ENCODE results near the gene KCNMB4.

Gene KCNMB4

GRCh38 chr12:70467918-70468733, 102.0 kb downstream of the KCNMB4 start:
- no peak overlapping the region for H3K4me3 ChIP-seq (ENCODE audit: low read length)
- no peak for DNase-seq (ENCODE audit: low read depth)
- TF ChIP-seq CTCF (IDR thresholded peaks at IDR 0.05; ENCODE audit: insufficient read depth, low read depth, low read length, missing control alignments) = no peak

GRCh38 chr12:70468741-70469140, 102.7 kb downstream of the KCNMB4 start:
- no peak for TF ChIP-seq CTCF (IDR thresholded peaks at IDR 0.05; ENCODE audit: insufficient read depth, low read depth, low read length, missing control alignments)
- no peak for DNase-seq (ENCODE audit: low read depth)
- no peak overlapping the region for H3K4me3 ChIP-seq (ENCODE audit: low read length)

- TF ChIP-seq CTCF (IDR thresholded peaks at IDR 0.05; ENCODE audit: insufficient read depth, low read depth, low read length, missing control alignments) = no peak
- DNase-seq (ENCODE audit: low read depth) = no peak
- no peak overlapping the region for H3K4me3 ChIP-seq (ENCODE audit: low read length)
Measured at GRCh38 chr12:70469221-70469820, 103.2 kb downstream of the KCNMB4 start.

GRCh38 chr12:70482764-70483163, 116.7 kb downstream of the KCNMB4 start:
- peak; percentile 39 for DNase-seq (ENCODE audit: low read depth)
- H3K4me3 ChIP-seq (ENCODE audit: low read length) = no peak overlapping the region
- no peak for TF ChIP-seq CTCF (IDR thresholded peaks at IDR 0.05; ENCODE audit: insufficient read depth, low read depth, low read length, missing control alignments)

Data from epithelial cell of esophagus (primary cell).